GM21576 (cell line): ENCODE measurements around the gene HEPACAM.

Source experiments
- ATAC-seq: cut with Tn5 transposase; IDR thresholded peaks from one replicate; pipeline ENCODE4 v1.9.1; 2021; ENCODE audit warnings: mild to moderate bottlenecking, moderate library complexity; ENCODE audit not compliant: unreplicated experiment

HEPACAM gene

DNA sequence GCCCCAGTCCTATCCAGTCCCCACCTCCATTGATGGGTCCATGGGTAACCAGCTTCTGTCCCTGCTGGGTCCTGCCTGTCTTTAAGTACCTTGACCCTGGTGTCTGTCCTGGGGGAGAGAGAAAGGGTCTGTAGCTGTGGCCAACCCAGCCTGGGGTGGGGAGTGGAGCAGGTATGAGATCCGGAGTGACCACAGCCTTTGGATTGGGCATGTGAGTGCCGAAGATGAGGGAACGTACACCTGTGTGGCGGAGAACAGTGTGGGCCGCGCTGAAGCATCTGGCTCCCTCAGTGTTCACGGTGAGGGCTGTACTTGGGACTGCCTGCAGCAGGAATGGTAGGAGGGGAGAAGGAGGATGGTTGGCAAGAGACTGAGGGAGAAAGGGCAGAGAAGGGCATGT is 65.4 kb downstream of the HEPACAM start:
- ATAC-seq = no peak

DNA sequence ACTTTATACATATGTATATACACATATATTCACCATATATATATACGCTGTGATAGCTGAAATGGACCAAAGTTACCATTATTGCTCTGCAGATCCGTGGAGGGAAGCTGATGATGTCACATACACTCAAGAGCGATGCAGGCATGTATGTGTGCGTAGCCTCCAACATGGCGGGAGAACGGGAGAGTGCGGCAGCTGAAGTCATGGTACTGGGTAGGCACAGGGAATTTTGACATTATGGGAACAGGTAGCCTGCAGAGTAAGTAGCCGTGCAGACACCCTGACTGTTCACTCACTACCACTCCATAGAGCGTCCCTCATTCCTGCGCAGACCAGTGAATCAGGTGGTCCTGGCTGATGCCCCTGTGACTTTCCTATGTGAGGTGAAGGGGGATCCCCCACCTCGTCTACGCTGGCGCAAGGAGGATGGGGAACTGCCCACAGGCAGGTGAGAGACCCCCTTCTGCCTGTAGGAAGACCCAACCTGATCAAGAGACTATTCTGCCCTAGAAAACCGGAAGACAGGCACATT is 65.9 kb downstream of the HEPACAM start:
- ATAC-seq = no peak

DNA sequence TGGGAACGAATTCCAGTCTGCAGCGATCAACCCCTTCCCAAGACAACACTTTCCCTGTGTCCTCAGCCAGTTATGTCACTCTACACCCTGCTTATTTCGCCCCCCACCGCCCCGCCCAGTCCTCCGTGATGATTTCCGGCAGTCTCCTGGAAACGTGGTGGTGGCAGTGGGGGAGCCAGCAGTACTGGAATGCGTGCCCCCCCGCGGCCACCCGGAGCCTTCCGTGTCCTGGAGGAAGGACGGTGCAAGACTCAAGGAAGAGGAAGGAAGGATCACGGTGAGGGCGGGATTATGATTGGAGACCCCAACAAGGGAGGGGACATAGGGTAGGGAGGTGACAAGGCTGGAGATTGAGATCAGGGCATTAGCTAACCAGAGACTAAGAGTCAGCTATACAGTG is 66.5 kb downstream of the HEPACAM start:
- ATAC-seq = no peak
